ENCODE data around the gene SOX4.
"Not testable (repeated sequence)": the region's sequence is repeated elsewhere in the genome, so short reads cannot be mapped to it uniquely, and the experiment has no call there.

SOX4 gene

DNA sequence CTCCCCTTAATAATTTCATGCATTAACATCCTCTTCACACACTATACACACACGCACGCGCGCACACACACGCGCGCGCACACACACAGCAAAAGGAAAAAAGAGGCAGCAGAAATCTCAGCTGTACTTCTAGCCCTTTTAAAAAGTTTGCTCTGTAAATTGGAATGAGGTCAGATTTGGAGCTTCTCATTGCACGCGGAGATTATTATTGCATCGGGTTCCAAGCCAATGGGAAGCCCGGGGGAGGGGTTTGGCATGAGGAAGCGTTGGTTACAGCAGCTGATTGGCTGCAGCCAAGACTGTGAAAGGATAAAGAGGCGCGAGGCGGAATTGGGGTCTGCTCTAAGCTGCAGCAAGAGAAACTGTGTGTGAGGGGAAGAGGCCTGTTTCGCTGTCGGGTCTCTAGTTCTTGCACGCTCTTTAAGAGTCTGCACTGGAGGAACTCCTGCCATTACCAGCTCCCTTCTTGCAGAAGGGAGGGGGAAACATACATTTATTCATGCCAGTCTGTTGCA, at the start of gene SOX4:
Gene SOX4, plus strand, starts transcription at position 340 of the 515 bp plus-strand sequence. CDS start 784 bp downstream, outside the sequence.
- DNase-seq = peak; percentile 96 to 99 (median 97)

- not testable (repeated sequence) for DNase-seq
Observed at GRCh38 chr6:21552286-21552685, 41.3 kb upstream of the SOX4 start.

GRCh38 chr6:21554286-21554685, 39.3 kb upstream of the SOX4 start:
- DNase-seq = no peak

DNA sequence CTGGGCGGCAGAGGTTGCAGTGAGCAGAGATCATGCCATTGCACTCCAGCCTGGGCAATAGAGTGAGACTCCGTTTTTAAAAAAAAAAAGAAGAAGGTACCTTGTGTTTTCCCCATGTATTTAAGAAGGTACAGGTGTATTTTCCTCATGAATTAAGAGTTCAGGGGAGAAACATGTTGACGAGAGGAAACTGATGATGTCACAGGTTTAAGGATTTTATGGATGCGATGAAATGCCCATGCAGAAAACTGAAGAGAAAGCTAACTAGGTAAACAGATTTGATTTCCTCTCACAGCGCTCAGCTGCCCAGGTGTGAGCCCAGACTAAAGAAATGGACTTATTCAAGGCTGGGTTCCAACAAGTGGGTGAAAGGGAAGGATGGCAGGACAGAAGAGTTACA, 38.4 kb upstream of the SOX4 start:
- no peak for DNase-seq

DNA sequence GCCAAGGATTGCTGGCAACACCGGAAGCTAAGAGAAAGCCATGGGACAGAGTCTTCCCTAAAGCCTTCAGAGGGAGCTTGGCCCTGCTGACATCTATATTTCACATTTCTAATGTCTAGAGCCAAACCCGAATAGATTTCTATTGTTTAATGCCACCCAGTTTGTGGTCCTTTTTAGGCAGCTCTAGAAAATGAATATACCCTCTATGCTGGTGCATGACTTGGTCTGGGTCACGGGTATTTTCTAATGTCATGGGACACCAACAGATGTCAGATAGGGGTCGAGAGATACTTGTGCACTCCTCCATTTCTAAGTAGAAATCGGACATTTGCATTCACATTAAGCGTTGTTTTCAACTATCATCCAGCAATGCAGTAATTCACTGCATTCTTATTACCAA, 37.0 kb upstream of the SOX4 start:
- DNase-seq = no peak

DNA sequence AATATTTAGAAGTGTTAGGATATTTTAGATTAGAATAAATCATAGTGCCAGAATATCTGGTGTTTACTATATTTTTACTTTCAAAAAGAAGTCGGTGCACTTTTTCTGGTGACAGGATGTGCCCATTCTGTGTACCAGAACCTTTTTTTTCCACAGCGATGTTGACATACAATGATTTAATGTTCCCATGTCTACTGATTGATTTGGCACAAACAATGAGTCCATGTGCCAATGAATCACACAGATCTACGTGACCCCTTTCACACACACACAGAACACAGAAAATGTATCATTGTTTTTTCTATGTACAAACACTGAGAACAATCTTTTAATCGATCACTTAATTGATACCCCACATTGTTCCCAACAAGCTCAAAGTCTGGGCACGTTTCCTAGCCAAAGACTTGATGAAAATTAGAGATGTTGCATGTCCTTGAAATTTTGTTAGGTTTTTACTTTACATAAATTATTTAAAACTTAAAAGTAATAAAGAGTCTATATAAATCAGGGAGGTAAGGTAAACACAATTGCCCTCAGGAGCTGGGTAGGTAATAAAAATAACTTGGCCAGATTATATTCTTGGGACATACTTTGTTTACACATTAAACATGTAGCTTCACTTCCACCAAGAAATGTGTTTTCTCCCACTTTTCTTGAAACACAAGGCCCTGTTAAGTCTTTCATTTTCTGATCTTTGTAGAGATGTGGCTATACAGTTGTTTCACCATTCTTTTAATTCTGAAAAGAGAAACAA, 36.4 kb upstream of the SOX4 start:
- DNase-seq = peak in 1 of 3 experiments; percentile 37

- peak in 2 of 3 experiments; percentile 50 to 71 for DNase-seq
Observed at GRCh38 chr6:21559238-21559637, 34.3 kb upstream of the SOX4 start.

- DNase-seq = no peak
Observed at GRCh38 chr6:21560249-21560648, 33.3 kb upstream of the SOX4 start.

- DNase-seq = no peak
Observed at GRCh38 chr6:21565431-21565830, 28.1 kb upstream of the SOX4 start.

- DNase-seq = no peak
Observed at GRCh38 chr6:21578523-21578922, 15.0 kb upstream of the SOX4 start.

GRCh38 chr6:21582651-21583050, 10.9 kb upstream of the SOX4 start:
- no peak for DNase-seq

DNA sequence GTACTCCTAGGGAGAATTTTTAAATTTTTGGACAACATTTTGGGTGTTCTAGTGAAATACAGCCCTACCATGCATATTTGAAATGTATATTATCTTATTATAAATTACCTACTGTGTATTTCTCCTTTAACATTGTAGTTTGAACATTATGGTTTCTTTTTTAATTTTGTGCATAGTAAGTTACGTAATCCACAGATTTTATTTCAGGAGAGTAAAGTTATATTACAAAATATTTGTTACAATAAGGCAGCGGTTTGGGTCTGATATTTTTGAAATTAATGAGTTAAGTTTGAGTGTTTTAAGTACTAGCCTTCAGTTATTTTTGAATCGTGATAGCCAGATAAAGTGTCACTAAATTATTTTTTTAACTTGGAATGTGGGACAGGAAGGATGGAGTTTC, 7.3 kb upstream of the SOX4 start:
- DNase-seq = no peak

- no peak for DNase-seq
Observed at GRCh38 chr6:21586740-21587178, 6.8 kb upstream of the SOX4 start.

DNA sequence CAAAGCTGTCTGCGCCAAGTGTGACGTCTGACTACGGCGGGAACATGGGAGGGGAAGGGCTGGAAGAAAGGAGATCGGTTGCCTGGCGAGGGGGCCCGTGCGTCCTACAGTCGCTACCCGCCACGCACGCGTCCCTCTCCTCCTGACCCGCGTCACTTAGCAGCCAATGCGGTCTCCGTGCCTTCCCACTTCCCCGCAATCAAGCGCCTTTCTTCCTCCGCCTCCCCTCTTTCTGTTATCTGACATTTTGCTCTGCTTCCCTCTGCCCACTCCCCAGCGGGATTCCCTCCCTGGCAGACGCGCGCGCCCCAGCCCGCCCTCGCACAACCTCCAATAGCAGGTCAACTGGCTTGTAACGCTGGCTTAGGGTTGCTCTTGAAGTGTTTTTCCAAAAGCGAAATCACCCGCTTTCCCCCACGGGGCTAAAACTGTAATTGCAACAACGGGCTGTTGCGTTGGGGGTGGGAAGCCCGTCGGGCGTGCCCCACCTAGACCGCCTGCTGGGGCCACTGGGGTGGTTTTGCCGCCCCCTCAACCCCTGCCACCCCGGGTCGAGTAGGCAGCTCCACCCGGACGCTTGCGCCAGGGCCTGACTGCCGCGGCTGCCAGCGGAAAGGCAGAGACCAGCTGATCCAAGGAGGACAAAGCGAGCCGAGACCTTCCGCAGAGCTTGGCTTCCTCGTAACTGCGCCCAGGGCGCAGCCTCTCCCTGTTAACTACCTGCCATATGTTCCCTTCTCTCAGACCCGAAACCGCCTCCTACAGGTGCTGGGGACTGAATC, 6.2 kb upstream of the SOX4 start:
- DNase-seq = peak; percentile 88 to 98 (median 96)

GRCh38 chr6:21587961-21588480, 5.5 kb upstream of the SOX4 start:
- DNase-seq = peak; percentile 87 to 97 (median 97)

DNA sequence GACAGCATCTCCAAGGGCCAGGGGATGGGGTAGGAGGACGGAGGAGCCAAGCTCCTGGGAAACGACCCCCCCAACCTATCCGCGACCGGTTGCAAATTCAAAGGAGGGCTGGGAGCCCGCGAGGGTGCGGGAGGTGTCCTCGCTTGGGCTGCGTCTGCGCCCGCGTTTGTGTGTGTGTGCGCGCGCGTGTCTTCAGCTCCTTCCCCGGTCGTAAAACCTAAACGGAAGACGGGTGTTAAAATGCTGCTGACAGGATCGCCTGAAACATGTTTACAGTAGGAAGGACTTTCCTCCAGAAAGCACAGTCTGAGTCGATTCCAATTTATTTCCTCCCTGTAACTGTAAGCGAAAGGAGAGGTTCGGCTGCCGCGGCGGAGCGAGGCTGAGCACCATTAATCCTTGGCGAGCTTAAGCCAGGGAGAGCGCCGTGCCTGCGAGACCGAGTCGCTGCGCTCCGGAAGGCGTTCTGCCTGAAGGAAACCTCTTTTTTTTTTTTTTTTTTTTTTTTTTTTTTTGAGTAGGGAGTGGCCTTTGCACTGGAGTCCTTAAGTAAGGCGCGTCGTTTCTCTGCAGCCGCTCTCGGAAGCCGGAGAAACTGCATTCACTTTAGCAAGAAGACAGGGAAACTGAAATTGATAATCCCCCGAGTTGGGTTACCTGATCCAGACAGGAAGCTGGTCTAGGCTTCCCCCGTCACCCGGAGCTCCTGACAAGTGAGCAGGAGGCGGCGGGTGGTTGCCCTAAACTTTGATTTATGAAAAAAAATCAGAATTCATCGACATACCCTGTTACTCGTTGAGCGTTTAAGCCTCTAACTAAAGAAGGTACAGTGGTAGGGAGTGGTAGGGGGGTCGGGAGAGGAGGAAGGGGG, 4.8 kb upstream of the SOX4 start:
- DNase-seq = peak; percentile 85 to 96 (median 91)

GRCh38 chr6:21589352-21590345, 3.9 kb upstream of the SOX4 start:
- peak; percentile 88 to 95 (median 92) for DNase-seq

- DNase-seq = peak in 1 of 3 experiments; percentile 36
Observed at GRCh38 chr6:21590346-21590745, 3.2 kb upstream of the SOX4 start.

- no peak for DNase-seq
Observed at GRCh38 chr6:21591446-21591845, 2.1 kb upstream of the SOX4 start.

DNA sequence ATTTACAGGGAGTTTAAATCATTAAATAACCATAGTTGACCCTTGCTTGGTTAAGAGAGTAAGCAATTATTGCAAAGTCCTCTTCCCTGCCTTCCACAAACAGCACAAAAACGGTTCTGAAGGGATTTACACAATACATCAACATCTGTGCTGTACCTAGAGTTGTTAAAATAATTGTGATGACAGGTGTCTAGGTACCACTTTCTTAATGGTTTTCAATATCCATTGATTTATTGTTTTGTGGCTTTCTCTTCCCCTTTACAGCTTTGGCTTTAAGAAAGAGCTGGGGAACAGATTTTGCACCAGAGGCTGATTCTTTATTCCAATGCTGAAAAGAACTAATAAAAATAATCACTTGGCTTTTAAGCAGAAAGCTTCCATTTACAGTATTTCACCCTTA, 598 bp upstream of the SOX4 start:
- peak in 1 of 3 experiments; percentile 90 for DNase-seq

GRCh38 chr6:21593927-21594415, 420 bp downstream of the SOX4 start:
- peak in 2 of 3 experiments; percentile 73 to 81 for DNase-seq
